Endothelial cell (in vitro differentiated cells): ENCODE data around the gene NPVF. TPM values are rescaled to one million over a fixed set of nuclear protein-coding genes. Genes with fewer than 3 reads are reported as not detected.

Experiments used
- DNase-seq: peaks from one replicate; pipeline ENCODE4 v3.0.0; 2021; ENCODE audit warnings: low spot score
- H3K27ac Mint-ChIP-seq: one replicate; pipeline ENCODE4 v1.8.0; 2021; ENCODE audit warnings: mixed read lengths, inconsistent platforms; ENCODE audit not compliant: unreplicated experiment
- H3K27me3 Mint-ChIP-seq: one replicate; pipeline ENCODE4 v1.8.0; 2021; ENCODE audit warnings: mild to moderate bottlenecking, moderate library complexity, mixed read lengths, inconsistent platforms; ENCODE audit not compliant: unreplicated experiment
- H3K36me3 Mint-ChIP-seq: one replicate; pipeline ENCODE4 v1.8.0; 2021; ENCODE audit warnings: mild to moderate bottlenecking, low read depth, mixed read lengths, inconsistent platforms; ENCODE audit not compliant: unreplicated experiment
- H3K4me1 Mint-ChIP-seq: one replicate; pipeline ENCODE4 v1.8.0; 2021; ENCODE audit warnings: mild to moderate bottlenecking, mixed read lengths, inconsistent platforms; ENCODE audit not compliant: unreplicated experiment
- H3K4me3 Mint-ChIP-seq: one replicate; pipeline ENCODE4 v1.8.0; 2021; ENCODE audit warnings: mild to moderate bottlenecking, mixed read lengths, inconsistent platforms; ENCODE audit not compliant: unreplicated experiment
- H3K9me3 Mint-ChIP-seq: one replicate; pipeline ENCODE4 v1.8.0; 2021; ENCODE audit warnings: mixed read lengths, inconsistent platforms; ENCODE audit not compliant: unreplicated experiment
- CTCF ChIP-seq: fragments of 200-600 bp; sonication (generic); IDR thresholded peaks from one replicate; pipeline ENCODE4 v1.5.0; 2021; ENCODE audit warnings: antibody characterized with exemption; ENCODE audit not compliant: unreplicated experiment
- total RNA-seq: library from RNA; stranded (reverse); fragmentation: NEBNext Ultra II Directional; extraction: Animal tissue kit (Norgen Biotek cat#: 25700); gene quantifications from one replicate; pipeline ENCODE4 v1.2.1, GENCODE V29; 2021; ENCODE audit not compliant: unreplicated experiment

Gene NPVF
- total RNA-seq, 1 donor from 2014 or later: not detected

GRCh38 chr7:25253714-25254113 is 25.4 kb upstream of the NPVF start:
- H3K27me3 Mint-ChIP-seq: no peaks in the 10 kb centered on the region
- no peak overlapping the region for H3K27ac Mint-ChIP-seq
- H3K4me3 Mint-ChIP-seq: no peak overlapping the region
- no peaks in the 10 kb centered on the region for H3K36me3 Mint-ChIP-seq
- no peak for TF ChIP-seq CTCF
- no peak for DNase-seq
- no peaks in the 10 kb centered on the region for H3K4me1 Mint-ChIP-seq
- no peaks in the 10 kb centered on the region for H3K9me3 Mint-ChIP-seq

- Mint-ChIP-seq H3K4me3 (no peak overlapping the region), H3K27me3 (peaks cover 3% of the 10 kb centered on the region), H3K4me1 (no peaks in the 10 kb centered on the region), H3K9me3 (no peaks in the 10 kb centered on the region), H3K27ac (no peak overlapping the region), H3K36me3 (no peaks in the 10 kb centered on the region)
- no peak for DNase-seq
- TF ChIP-seq CTCF: no peak
Measured at GRCh38 chr7:25250386-25250785, 22.1 kb upstream of the NPVF start.

DNA sequence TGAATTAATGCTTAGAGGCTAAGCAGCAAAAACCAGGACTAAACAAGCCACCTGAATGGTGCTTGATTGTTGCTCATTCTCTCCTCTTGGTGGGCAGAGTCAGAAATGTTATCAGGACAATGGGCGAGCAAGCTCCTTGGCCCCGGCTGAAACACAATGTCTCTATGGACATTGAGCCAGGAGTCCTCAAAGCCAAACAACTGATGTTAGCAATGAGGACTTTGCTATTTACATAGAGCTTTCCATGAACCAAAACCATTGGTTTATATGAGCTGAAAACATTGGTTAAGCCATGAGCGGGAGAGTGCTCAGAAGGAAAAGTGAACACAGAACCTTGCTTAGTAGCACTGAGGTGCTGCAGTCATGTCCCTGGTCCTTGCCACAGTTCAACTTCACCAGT is 21.5 kb upstream of the NPVF start:
- DNase-seq: no peak
- H3K27me3 Mint-ChIP-seq: peaks cover 3% of the 10 kb centered on the region
- no peak overlapping the region for H3K4me3 Mint-ChIP-seq
- H3K4me1 Mint-ChIP-seq: no peaks in the 10 kb centered on the region
- TF ChIP-seq CTCF: no peak
- no peaks in the 10 kb centered on the region for H3K9me3 Mint-ChIP-seq
- no peaks in the 10 kb centered on the region for H3K36me3 Mint-ChIP-seq
- H3K27ac Mint-ChIP-seq: no peak overlapping the region

DNA sequence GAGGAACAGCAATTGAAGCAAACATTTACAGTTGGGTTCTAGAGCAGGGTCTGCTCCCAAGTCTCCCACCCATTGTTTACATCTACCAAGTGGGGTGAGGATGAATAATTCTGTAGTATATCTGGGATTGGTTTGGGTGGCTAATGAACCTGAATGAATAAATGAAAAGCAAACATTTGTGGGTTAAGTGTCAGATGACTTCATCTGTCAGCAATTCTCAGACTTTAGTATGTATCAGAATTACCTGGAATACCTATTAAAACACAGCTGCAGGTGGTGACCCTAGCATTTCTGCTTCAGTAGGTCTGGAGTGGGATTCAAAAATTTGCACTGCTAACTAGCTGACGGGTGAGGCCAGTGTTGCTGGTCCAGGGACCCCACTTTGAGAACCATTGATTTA is 18.0 kb upstream of the NPVF start:
- TF ChIP-seq CTCF: no peak
- Mint-ChIP-seq H3K4me3 (no peak overlapping the region), H3K9me3 (no peaks in the 10 kb centered on the region), H3K4me1 (no peaks in the 10 kb centered on the region), H3K27me3 (peaks cover 3% of the 10 kb centered on the region), H3K36me3 (no peaks in the 10 kb centered on the region), H3K27ac (no peak overlapping the region)
- DNase-seq: no peak

DNA sequence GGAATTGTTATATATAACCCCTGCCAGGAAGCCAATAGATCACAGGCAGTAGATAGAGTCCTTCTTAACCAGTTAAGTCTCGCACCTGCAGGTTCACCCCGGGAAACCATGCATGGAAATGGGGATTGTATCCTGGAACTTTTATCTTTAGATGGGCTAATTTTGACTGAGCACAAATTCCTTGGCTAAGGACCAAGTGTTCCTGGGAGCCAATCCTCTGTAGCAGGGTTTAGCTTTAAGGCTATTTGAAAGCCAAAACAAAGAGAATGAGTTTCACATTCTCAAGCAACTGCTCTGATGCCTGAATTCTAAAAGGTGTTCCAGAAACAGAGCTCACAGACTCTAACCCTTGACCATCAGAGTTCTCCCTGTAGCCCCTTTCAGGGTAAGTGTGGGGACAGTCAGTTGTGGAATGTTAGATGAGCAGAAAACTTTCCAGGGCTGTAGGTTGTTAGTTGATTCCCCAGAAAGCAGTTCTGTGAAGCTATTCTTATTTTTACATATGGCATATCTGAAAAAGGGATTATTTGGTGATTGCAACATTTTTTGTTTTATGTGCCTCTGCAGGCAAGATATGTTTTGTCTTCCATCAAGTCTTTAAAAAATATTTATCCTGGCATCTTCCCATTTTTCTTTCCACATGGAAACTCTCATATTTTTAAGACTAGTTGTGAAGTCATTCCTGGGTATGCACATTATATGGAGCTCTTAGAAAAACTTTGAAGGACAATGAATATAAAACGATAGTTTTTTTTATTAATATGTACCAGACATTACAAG is 16.2 kb upstream of the NPVF start:
- peaks cover 3% of the 10 kb centered on the region for H3K27me3 Mint-ChIP-seq
- no peaks in the 10 kb centered on the region for H3K9me3 Mint-ChIP-seq
- H3K4me3 Mint-ChIP-seq: no peak overlapping the region
- no peaks in the 10 kb centered on the region for H3K4me1 Mint-ChIP-seq
- H3K36me3 Mint-ChIP-seq: no peaks in the 10 kb centered on the region
- TF ChIP-seq CTCF: no peak
- no peak overlapping the region for H3K27ac Mint-ChIP-seq
- no peak for DNase-seq
